Stimulated activated CD4-positive, alpha-beta T cell treated with anti-CD3 and anti-CD28 coated beads, Interleukin-1b, Interleukin-23, amount 100 ng/mL, for 48 hours (primary cell): ENCODE data around the gene PTPRU.
"Not testable (repeated sequence)": the region's sequence is repeated elsewhere in the genome, so short reads cannot be mapped to it uniquely, and the experiment has no call there.

Source experiments
- DNase-seq: peaks from one replicate; pipeline ENCODE4 v3.0.0-alpha.2; 2020

The PTPRU gene

DNA sequence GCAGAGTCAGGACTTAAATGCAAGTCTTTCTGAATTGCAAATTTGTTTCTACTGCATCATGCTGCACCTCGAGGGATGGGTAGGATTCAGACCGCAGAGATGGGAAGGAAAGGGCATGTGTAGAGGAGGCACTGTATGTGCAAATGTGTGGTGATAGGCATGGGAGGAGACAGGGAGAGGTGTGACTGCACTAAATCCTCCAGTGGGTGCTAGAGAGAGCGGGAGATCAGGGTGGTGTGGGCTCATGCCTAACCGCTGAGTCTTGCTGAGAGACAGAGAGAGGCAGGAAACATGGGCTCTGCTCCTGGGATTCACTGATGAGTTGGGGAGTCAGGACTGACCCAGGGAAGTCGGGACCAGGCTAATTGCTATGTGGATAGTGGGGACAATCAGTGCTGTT, 61.1 kb downstream of the PTPRU start:
- no peak for DNase-seq

DNA sequence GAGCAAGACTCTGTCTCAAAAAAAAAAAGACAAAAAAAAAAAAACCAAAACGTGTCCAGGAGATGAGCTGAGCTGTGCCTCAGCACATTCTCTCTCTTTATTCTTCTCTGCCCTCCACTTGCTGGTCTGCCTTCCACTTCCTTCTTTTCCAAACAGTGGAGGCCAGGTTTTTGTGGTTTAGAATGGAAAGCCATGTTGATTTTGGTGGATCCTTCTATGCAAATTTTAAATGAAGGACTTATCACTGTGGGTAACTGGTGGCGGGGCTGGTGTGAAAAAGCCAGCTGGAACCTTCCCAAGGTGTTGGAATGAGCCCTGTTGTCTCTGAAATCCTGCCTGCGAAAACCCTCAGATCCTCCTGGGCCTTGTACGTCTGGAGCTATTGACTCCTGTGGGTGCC, 61.9 kb downstream of the PTPRU start:
- no peak for DNase-seq

DNA sequence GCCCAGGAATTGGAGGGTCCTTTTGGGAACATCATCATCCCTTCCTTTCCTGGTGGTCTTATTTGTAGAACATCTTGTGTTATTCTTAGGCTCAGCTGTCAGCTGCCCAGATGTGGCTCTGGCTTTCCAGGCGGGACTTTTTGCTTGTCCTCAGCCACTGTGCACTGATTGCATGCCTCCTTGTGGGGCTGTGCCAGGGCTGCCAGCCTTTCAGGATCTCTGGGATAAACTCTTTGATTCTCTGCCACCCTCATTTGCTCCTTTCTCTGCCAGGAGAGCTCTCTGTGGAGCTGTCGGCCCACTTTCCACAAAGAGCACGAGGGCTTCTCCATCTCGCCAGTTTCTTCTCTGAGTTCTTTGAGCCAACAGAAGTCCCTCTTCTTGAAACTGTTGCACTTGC, 63.1 kb downstream of the PTPRU start:
- no peak for DNase-seq

DNA sequence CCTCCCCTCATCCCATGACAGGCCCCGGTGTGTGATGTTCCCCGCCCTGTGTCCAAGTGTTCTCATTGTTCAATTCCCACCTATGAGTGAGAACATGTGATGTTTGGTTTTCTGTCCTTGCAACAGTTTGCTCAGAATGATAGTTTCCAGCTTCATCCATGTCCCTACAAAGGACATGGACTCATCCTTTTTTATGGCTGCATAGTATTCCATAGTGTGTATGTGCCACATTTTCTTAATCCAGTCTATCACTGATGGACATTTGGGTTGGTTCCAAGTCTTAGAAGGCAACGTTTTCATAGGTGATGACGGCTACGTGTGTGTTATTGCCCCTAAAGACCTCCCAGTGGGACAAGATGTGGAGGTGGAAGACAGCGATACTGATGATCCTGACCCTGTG, 65.4 kb downstream of the PTPRU start:
- DNase-seq = not testable (repeated sequence)

DNA sequence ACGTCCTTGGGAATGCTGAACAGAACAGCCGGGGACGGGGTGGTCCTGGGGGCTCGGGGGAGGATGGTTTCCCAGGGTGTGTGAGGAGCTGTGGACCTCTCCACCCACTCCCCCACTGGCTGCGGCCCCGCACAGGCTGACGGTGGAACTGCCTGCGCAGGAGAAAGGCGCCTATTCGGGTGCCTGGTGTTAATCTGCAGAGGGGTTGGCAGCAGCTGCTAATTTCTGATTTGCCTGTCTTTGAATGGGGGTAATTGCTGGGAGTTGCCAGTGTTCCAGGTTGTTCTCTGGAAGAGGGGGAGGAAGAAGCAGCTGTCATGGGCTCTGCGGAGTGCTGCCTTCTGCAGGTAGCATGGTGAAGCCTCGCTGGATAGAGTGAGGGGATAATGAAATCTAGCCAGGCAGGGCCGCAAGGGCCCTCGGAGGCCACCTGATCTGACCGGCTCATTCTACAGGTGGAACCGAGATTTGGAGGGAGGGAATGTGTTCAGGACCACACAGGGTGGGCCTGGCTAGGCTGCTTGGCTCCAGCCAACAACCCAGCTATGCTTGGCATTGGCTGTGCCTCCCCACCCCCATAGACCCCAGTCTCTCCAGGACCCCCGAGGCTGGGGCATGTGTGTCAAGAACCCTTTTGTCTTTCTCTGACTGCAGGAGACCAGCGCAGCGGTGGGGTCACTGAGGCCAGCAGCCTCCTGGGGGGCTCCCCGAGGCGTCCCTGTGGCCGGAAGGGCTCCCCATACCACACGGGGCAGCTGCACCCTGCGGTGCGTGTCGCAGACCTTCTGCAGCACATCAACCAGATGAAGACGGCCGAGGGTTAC, 67.1 kb downstream of the PTPRU start:
- no peak for DNase-seq

DNA sequence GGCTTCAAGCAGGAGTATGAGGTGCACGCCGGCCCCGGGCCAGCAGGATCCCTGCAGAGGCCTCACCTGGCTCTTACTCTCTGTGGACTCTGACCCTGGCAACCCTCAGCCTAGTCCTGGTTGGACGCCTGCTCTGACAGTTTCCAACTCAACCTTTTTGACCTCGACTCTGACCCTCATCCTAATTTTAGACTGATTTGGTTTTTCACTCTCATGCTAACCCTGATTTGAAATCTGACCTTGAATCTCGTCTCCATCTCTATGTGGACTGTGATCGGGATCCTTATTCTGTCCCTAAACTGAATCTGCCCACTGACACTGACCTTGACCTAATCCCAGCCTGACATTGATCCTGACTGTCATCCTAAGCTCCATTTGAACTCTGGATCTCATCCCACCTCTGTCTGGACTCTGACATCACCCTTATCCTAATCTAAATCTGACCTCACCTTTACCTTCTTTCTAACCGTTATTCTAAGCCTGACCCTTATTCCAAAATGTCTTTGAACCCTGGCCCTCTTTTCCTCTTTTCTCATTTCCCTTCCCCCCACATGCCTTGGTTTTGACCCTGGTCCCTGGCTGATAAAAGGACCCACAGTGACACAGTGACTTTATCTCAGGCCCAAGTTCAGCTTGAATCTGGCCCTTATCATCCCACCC, 67.8 kb downstream of the PTPRU start:
- no peak for DNase-seq

DNA sequence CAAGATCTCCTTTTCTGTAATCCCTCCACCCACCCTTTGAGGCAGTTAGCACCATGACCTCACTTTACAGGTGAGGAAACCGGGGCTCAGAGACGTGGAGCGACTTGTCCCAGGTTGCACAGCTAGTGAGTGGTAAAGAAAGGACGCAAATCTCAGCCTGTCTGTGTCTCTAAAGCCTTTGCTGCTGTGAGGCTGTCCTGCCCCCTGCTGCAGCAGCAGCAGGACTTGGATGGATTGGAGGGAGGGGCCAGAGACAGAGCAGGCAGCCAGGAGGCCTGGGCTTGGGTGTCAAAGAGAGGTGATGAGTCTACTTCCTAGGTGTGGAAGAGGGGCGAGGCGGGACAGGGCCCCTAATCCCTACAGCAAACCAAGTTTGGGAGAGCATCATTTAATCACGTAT, 69.6 kb downstream of the PTPRU start:
- no peak for DNase-seq

DNA sequence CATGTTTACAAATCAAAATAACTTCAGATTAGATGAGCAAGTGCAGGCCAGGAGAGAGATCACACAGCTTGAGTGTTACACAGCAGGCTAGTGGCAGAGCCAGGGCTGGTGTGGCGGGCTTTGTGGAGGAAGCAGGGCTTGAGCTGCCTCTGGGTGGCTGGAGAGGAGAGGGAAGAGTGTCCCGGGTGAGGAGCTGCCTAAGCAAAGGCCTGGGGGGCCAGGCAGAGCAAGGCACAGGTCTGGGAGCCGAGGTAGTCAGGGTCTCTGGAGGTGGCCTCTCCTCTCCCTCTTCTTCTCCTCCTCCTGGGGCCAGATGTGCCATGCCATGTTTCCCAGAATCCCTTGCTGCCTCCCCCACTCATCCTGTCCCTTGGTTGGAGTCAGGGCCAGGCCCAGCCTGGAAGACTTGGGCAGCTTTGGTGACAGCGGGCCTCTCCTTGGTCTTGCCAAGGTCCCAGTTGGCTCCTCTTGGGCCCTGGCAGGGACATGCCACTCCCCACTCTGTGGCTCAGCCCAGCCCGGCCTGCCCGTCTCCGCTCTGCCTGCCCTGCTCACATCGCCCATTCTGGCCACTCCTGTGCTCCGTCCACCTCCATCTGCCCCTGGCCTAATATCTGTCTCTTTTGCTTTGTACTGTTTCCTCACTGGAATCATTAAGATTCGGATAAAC, 70.3 kb downstream of the PTPRU start:
- DNase-seq = no peak

DNA sequence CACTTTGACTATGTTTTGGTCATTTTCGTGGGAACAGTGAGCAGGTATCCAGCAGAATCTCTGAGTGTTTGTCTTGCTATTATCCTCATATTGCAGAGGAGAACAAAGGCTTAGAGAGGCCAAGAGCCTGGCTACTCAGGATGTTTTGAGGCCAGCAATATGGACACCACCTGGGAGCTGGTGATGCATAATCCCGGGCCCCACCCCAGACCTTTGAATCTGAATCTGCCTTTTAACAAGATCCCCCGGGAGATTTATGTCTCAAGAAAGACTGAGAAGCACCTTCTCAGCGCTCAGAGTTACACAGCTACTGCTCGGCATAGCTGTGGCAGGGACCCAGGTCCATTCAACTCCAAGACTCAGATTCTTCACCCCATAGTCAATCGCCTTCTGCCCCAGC, 72.8 kb downstream of the PTPRU start:
- no peak for DNase-seq

DNA sequence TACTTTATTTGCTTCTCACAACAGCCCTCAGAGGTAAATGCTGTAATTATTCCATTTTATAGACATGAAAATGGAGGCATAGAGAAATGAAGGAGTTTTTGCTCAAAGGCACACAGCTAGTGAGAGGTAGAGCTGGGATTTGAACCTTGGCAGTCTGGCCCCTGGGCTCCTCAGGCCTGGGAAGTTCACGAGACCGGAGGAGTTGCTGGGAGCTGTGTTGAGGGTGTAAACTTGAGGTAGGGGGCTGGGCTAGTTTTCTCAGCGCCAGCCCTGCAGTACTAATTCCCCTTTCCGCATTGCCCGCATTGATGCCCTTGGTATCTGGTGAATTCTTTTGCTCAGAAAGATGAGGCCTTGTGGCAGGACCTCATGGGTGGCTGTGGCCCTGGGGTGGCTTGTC, 73.3 kb downstream of the PTPRU start:
- DNase-seq = no peak

DNA sequence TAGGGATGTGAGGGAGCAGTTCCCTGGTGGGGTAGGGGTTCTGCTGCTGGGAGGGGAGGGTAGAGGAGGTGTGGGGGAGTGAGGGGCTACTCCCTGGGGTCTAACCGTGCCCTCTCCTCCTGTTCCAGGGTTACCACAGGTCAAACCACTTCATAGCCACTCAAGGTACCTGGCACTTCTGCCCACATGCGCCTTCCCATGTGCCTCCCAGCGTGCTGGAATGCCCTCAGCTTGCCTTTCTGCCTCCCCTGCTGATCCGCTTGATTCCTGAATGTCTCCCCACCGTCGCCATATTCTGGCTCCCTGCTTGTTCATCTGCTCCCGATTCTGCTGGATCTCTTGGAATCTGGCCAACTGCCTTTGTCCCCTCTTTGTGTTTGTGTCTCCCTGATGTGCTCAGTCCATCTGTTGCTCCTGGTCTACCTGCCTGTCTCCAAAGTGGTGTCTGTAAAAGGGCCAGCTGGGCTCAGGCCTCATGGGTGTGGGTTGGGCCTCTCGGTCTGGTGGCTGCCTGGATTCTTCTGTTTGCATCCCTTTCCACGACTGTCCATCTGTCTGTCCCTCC, 74.4 kb downstream of the PTPRU start:
- DNase-seq = no peak

DNA sequence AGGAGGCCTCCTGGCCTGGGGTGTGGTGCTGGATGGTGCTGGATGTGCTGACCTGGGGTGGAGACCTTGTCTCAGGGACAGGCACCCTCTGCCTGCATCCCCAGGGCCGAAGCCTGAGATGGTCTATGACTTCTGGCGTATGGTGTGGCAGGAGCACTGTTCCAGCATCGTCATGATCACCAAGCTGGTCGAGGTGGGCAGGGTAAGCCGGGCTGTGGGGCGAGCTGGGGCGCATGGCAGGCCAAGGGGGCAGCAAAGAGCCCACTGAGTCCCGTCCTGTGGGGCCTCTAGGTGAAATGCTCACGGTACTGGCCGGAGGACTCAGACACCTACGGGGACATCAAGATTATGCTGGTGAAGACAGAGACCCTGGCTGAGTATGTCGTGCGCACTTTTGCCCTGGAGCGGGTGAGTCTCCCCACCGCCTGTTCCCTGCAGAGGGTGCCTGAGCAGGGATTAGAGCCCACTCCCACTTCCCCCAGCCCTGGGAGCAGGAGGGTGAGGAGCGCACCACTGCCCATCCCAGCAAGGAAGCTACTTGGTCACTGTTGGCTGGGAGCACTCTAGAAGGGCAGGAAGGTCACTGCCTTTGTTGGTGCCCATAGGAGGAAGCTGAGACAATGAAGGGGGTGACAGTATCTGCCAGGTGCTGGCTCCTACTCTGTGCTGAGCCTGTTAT, 75.2 kb downstream of the PTPRU start:
- no peak for DNase-seq

DNA sequence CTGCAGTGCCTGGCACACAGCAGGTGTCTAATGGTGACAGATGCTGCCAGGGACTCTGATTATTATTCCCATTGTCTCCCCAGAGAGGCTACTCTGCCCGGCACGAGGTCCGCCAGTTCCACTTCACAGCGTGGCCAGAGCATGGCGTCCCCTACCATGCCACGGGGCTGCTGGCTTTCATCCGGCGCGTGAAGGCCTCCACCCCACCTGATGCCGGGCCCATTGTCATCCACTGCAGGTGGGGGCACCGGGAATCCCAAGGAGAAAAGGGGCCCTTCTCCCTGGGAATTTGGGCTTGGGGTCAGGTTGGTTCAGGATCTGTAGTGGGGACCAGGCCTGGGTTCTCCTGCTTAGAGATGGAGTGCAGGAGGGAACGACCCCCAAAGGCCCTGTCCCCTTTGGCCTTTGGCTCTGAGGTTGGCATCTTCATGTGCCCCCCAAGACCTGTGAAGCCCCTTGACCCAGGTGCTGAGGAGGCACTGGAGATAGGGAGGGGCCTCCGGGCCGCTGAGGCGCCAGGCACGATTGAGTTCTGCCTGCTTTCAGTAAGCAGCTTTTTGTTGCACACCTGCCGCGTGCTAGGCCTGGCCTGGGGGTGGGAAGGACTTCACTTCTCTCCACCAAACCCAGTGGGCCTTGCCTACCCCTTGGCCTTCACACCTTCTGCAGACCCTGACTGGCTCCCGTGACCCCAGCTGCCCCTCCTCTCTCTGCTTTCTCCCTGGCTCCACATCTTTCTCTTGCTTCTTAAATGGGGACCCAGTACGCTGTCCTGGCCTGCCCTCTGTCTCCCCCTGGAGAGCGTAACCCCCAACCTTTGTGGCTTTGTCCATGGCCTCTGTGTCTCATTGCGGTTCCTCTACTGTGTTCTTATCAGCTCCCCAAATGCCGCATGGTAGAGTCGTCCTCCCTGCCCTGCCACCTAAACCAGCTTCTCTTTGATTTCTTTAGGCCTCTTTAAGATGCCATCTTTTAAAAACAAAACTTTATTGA, 76.4 kb downstream of the PTPRU start:
- no peak for DNase-seq

DNA sequence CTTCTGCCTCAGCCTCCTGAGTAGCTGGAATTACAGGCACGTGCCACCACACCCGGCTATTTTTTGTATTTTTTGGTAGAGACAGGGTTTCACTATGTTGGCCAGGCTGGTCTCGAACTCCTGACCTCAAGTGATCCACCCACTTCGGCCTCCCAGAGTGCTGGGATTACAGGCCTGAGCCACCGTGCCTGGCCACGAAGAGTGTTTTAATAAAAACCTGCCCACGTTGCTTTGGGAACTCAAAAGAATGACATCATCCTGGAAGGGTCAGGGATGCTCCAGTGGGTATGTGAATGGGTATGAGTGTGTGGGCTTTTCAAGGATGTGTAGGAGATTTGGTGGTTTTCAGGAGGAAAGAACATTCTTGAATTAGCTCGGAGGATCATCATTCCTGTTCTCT, 78.4 kb downstream of the PTPRU start:
- not testable (repeated sequence) for DNase-seq

DNA sequence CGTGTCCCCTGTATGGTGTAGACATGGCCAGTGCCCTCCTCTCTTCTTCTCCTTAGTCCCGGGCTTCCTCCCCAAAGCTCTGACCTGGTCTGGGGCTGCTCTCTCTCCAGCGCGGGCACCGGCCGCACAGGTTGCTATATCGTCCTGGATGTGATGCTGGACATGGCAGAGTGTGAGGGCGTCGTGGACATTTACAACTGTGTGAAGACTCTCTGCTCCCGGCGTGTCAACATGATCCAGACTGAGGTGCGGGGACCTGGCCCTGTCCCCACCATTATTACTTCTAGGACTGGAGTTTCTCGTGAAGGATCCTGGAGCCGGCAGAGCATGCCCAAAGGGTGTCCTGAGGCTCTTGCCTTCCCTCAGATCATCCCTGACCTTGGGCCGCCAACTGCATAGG, 78.9 kb downstream of the PTPRU start:
- no peak for DNase-seq

DNA sequence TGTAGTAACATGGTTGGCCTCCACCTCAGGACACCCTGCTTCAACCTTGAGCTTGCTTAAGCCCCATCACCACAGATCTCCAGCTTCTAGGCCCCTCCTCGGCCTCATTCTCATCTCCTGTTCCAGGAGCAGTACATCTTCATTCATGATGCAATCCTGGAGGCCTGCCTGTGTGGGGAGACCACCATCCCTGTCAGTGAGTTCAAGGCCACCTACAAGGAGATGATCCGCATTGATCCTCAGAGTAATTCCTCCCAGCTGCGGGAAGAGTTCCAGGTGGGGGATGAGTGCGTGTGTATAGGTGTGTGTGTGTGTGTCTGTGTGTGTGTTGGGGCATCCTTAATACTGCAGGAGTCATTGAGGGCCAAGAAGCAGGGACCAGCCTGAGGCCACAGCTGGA, 79.6 kb downstream of the PTPRU start:
- no peak for DNase-seq

DNA sequence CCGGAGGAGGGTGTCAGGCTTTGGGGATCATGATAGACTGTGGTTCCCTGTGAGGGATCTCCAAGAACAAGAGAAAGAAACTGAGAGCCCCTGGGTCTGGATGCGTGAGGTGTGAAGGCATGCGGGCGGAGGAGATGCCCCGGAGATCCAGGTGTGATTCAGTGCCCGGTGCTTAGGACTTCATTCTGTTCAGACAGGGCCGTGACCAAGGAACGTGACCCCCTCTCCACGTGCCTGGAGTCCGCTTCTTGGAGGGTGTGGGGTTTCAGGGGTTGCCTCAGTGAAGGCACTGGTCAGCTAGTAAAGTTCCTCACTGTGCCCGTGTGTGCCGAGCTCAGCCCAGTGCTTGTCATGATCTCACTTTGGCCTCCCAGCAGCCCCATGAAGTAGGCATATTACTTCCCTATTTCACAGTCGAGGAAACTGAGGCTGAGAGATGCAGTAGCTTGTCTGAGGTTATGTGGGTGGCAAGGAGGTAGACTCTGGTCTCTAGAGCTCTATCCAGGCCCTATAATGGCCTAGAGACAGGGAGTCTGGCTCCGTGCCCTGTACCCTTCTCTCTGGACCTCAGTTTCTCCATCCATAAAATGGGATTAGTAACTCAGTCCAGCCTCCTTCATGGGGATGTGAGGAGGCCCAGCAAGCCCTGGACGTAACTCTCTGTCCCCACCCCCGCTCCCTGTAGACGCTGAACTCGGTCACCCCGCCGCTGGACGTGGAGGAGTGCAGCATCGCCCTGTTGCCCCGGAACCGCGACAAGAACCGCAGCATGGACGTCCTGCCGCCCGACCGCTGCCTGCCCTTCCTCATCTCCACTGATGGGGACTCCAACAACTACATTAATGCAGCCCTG, 81.0 kb downstream of the PTPRU start:
- DNase-seq = no peak

DNA sequence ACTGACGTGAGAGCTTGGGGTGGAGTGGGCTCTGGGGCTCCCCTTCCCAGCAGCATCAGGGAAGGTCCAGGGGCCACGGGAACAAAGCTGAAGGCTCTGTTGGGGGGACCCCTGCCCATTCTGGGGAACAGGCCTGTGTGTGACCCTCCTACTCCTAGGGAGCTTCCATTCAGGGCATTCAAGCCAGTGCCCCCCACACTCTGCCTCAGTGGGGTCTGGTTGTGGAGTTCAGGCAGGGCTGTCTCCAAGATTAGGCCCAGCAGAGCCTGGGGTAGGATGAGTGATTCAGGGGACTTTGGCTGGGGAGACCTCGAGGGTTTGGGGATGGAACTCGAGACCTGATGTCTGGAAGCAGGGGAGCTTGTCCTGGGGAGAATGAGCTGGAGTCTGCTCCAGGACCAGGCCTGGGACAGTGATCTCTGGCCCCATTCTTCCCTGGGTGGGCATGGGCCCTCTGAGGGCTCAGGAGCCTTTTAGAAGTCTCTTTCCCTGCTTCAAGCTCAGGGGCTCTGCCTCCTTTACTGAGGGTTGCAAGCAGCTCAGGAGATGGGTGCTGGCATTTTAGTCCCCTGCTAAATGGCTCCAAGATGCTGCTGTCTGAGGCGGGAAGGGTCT, 81.7 kb downstream of the PTPRU start:
- DNase-seq = no peak

DNA sequence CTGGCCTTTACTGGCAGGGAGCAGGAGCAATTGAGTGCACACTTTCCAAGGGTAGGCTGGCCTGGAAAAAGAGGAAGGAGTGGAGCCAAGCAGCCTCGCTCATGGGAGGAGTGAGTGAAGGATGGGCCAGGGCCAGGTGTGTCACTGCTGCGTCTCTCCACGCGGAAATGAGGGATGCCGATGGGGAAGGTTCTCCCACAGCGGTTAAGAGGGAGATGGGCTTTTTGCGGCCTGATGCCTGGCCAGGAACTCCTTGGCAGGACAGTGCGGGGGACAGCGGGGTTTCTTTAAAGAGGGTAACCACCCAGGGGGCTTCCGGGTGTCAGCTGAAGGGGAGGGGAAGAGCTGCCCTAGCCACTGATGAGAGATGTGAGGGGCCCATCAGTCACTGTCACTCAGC, 82.4 kb downstream of the PTPRU start:
- DNase-seq = no peak

DNA sequence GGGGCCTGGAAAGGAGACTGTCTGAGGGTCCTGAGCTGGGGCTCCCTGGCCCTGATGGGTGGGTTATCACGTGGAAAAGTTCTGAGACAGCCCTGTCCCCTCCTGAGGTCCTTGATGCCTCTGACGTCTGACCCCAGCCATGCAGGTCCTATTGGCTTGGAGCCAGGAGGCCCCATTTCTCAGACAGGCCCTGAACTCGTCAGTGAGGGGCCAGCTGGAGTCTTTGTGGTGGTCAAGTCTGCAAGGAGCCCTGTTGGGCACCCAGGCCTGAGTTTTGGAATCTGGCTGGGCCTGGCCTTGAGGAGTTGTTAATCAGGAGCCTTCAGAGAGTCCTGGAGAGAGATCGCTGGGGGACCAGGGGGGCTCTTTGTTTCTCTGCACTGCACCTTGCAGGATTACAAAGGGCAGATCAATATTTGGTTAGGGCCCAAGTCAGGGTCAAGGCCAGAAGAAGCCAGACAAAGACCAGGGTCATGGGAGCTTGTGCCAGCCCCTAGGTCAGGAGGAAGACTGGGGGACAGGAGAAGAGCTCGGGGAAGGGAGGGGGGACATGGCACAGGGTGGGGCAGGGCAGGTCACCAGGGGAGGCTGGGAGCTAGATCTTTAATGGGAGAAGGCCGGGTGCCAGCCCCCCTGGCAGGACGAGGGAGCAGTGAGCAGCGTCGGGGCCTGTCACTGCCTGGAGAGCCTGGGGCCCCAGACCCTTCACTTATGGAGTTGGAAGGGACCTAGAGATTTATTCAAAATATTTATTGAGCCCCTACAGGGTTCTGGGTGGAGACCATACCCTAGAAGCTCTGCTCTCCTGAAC, 83.2 kb downstream of the PTPRU start:
- no peak for DNase-seq
